Measurements from ENCODE around the gene PCDH11X.
"Not testable (repeated sequence)": the region's sequence is repeated elsewhere in the genome, so short reads cannot be mapped to it uniquely, and the experiment has no call there.

DNA sequence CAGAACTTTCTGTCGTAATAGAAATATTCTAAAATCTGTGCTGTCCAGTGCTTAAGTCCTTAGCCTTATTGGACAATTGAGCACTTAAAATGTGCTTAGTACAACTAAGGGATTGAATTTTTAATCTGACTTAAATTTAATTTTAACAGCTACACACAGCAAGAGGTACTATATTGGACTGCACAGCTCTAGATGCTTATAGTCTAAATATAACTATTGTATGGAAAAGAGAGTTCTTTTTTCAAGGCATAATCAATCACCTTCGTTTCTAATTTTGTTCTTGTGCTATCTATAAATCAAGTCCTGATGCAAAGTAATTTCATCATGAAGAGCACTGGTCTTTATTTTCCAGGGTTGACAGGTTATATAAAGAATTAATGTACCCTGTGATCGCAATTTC, 38.4 kb downstream of the PCDH11X start:
- TF ChIP-seq, protein P1, sequence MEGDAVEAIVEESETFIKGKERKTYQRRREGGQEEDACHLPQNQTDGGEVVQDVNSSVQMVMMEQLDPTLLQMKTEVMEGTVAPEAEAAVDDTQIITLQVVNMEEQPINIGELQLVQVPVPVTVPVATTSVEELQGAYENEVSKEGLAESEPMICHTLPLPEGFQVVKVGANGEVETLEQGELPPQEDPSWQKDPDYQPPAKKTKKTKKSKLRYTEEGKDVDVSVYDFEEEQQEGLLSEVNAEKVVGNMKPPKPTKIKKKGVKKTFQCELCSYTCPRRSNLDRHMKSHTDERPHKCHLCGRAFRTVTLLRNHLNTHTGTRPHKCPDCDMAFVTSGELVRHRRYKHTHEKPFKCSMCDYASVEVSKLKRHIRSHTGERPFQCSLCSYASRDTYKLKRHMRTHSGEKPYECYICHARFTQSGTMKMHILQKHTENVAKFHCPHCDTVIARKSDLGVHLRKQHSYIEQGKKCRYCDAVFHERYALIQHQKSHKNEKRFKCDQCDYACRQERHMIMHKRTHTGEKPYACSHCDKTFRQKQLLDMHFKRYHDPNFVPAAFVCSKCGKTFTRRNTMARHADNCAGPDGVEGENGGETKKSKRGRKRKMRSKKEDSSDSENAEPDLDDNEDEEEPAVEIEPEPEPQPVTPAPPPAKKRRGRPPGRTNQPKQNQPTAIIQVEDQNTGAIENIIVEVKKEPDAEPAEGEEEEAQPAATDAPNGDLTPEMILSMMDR (IDR thresholded peaks at IDR 0.05) = not testable (repeated sequence)
- TF ChIP-seq POLR2A, POLR2AphosphoS5 (IDR thresholded peaks at IDR 0.05): not testable (repeated sequence)

Data from prostate gland (tissue), 2 donors.